OCI-LY3 (cell line): ENCODE data around the gene CDH4.

Source experiments
- H2AFZ ChIP-seq: fragments of 200-600, 300-600 bp; shearing (Covaris generic); 2 replicates; pipeline ENCODE4 v1.6.0; 2014; ENCODE audit warnings: antibody characterized with exemption, low read depth, low read length
- H3K27ac ChIP-seq: fragments of 200-600, 300-600 bp; sonication (generic); 2 replicates; pipeline ENCODE4 v1.5.1; 2014; ENCODE audit warnings: mild to moderate bottlenecking, low read length, moderate library complexity, mixed read lengths
- H3K27me3 ChIP-seq: fragments of 200-600, 300-600 bp; sonication (generic); 2 replicates; pipeline ENCODE4 v1.6.1; 2014; ENCODE audit warnings: low read depth, low read length, mixed read lengths
- H3K36me3 ChIP-seq: fragments of 200-600, 300-600 bp; sonication (generic); replicated peaks from 2 replicates; pipeline ENCODE3; 2014; ENCODE audit warnings: low read depth, low read length, mixed read lengths
- H3K4me1 ChIP-seq: fragments of 300-600, 200-600 bp; sonication (generic); 2 replicates; pipeline ENCODE4 v1.6.1; 2014; ENCODE audit warnings: low read length, mixed read lengths
- H3K4me2 ChIP-seq: fragments of 200-600, 300-600 bp; sonication (generic); 2 replicates; pipeline ENCODE4 v1.6.1; 2014; ENCODE audit warnings: low read length, mixed read lengths
- H3K4me3 ChIP-seq: fragments of 300-600, 200-600 bp; sonication (generic); 2 replicates; pipeline ENCODE4 v1.5.1; 2014; ENCODE audit warnings: antibody characterized with exemption, mild to moderate bottlenecking, low read length, moderate library complexity
- H3K79me2 ChIP-seq: fragments of 300-600, 200-600 bp; shearing (Covaris generic); 2 replicates; pipeline ENCODE4 v1.6.1; 2014; ENCODE audit warnings: mild to moderate bottlenecking, low read length, mixed read lengths
- H3K9ac ChIP-seq: fragments of 300-600, 200-600 bp; shearing (Covaris generic); 2 replicates; pipeline ENCODE4 v1.6.0; 2014; ENCODE audit warnings: mild to moderate bottlenecking, low read length, moderate library complexity
- H3K9me3 ChIP-seq: fragments of 200-600, 300-600 bp; shearing (Covaris generic); 2 replicates; pipeline ENCODE4 v1.6.1; 2014; ENCODE audit warnings: low read length, mixed read lengths; ENCODE audit not compliant: insufficient read depth
- H4K20me1 ChIP-seq: fragments of 200-600, 300-600 bp; sonication (generic); 2 replicates; pipeline ENCODE4 v1.6.1; 2016; ENCODE audit warnings: low read length, mixed read lengths; ENCODE audit not compliant: insufficient read depth
- EZH2phosphoT487 ChIP-seq: fragments of 200-600 bp; shearing (Covaris generic); IDR thresholded peaks from 2 replicates; pipeline ENCODE4 v1.6.1; 2018; ENCODE audit warnings: antibody characterized with exemption, mixed run types, low read depth
- TF ChIP-seq, protein P1 (sequence below): fragments of 200-600, 300-600 bp; sonication (generic); IDR thresholded peaks from 2 replicates; pipeline ENCODE4 v1.5.1; 2014; ENCODE audit warnings: antibody characterized with exemption, low read length, low read depth

The CDH4 gene

DNA sequence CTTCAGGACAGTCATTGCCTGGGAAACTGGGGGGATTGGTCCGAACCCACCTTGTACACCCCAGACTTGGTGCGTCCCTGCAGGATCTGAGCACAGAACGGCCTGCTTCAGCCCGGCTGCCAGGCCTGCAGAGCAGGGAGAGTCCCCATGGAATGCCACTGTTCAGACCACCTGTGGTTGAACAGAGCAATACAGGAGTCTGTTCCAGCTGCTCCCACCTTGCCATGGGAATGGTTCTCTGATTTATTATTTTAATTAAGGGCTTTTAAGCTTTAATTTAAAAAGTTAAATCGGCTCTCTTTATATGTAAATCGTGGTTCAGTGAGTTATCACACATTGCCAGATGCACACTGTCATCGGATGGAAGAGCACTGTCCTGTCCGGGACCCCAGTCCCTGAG is 310.4 kb downstream of the CDH4 start:
- TF ChIP-seq EZH2phosphoT487, result no peak
- TF ChIP-seq, protein P1, sequence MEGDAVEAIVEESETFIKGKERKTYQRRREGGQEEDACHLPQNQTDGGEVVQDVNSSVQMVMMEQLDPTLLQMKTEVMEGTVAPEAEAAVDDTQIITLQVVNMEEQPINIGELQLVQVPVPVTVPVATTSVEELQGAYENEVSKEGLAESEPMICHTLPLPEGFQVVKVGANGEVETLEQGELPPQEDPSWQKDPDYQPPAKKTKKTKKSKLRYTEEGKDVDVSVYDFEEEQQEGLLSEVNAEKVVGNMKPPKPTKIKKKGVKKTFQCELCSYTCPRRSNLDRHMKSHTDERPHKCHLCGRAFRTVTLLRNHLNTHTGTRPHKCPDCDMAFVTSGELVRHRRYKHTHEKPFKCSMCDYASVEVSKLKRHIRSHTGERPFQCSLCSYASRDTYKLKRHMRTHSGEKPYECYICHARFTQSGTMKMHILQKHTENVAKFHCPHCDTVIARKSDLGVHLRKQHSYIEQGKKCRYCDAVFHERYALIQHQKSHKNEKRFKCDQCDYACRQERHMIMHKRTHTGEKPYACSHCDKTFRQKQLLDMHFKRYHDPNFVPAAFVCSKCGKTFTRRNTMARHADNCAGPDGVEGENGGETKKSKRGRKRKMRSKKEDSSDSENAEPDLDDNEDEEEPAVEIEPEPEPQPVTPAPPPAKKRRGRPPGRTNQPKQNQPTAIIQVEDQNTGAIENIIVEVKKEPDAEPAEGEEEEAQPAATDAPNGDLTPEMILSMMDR, result no peak
- Histone ChIP-seq H3K9me3 (no peaks in the 10 kb centered on the region), H3K79me2 (no peaks in the 10 kb centered on the region), H3K4me3 (no peak overlapping the region), H3K27me3 (no peaks in the 10 kb centered on the region), H3K36me3 (no peaks in the 10 kb centered on the region), H2AFZ (no peak overlapping the region), H3K4me2 (no peak overlapping the region), H4K20me1 (no peaks in the 10 kb centered on the region), H3K27ac (no peak overlapping the region), H3K4me1 (no peaks in the 10 kb centered on the region), H3K9ac (no peak overlapping the region)

DNA sequence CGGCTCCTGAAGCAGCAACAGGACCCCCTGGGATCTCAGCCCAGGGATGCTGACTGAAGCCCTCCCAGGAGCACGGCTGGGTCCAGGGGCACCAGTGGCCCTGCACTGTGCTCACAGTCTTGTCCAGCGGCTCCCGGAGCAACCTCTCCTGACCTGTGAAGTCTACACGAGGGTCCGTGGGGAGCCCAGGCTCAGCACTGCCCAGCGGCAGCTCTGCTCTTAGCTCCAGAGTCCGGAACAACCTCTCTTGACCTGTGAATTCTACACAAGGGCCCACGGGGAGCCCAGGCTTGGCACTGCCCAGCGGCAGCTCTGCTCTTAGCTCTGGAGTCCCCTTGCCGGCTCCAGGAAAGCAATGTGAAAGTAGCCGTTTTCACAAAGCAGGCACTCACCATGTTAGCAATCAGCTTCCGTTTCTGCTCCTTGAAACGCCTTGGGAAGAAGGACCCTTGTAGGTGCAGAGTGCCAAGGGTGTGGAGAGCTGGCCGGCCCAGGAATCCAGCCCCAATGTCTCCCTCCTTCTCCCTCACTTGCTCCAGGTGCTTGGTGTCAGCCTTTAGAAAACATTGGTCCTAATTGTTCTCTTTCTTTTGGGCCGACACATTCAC is 310.9 kb downstream of the CDH4 start:
- no peak overlapping the region for H2AFZ ChIP-seq
- H3K9ac ChIP-seq, result no peak overlapping the region
- H3K36me3 ChIP-seq, result no peaks in the 10 kb centered on the region
- no peaks in the 10 kb centered on the region for H3K4me1 ChIP-seq
- no peaks in the 10 kb centered on the region for H3K9me3 ChIP-seq
- H4K20me1 ChIP-seq, result no peaks in the 10 kb centered on the region
- TF ChIP-seq, protein P1, result no peak
- no peak for TF ChIP-seq EZH2phosphoT487
- no peak overlapping the region for H3K4me3 ChIP-seq
- H3K4me2 ChIP-seq, result no peak overlapping the region
- no peaks in the 10 kb centered on the region for H3K27me3 ChIP-seq
- no peak overlapping the region for H3K27ac ChIP-seq
- H3K79me2 ChIP-seq, result no peaks in the 10 kb centered on the region

DNA sequence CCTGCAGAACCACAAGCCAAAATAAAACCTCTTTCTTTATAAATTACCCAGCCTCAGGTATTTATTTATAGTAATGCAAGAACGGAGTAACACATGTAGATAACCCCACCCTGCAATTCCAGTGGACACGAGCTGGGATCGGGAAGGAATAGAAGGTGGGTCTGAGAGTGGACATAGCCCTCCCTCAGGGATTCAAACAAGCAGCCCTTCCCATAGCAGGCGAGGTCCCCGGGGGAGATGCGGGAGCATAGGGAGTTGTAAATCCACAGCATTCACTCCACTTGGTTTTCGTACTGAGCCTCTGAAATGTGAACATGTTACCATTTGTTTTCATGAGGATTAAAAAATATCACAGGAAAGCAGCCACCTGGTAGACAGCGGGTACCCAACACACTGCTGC is 312.6 kb downstream of the CDH4 start:
- Histone ChIP-seq H3K4me1 (no peaks in the 10 kb centered on the region), H3K9ac (no peak overlapping the region), H3K9me3 (no peaks in the 10 kb centered on the region), H3K27ac (no peak overlapping the region), H3K4me2 (no peak overlapping the region), H3K79me2 (no peaks in the 10 kb centered on the region), H3K36me3 (no peaks in the 10 kb centered on the region), H4K20me1 (no peaks in the 10 kb centered on the region), H3K4me3 (no peak overlapping the region), H3K27me3 (no peaks in the 10 kb centered on the region), H2AFZ (no peak overlapping the region)
- TF ChIP-seq, protein P1, result no peak
- no peak for TF ChIP-seq EZH2phosphoT487

DNA sequence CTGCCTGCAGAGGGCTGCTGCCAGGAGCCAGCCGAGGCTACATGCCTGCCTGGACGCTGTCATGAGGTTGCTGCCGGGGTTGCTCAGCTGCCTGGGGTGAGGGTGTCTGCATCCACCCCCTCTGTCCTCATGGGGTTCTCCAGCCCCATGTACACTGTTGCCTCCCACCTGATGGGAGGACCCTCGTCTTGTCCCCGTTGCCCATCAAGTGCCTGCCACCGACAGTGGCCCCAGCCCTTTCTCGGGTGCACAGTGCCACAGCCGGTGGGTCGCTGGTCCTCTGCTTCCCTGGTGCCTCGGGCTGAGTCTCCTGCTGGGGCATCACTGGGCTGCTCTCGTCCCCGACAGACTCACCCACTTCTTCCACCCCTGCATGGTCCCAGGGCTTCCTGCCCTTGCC is 313.7 kb downstream of the CDH4 start:
- Histone ChIP-seq H2AFZ (no peak overlapping the region), H4K20me1 (no peaks in the 10 kb centered on the region), H3K27ac (no peak overlapping the region), H3K4me2 (no peak overlapping the region), H3K4me1 (no peaks in the 10 kb centered on the region), H3K9ac (no peak overlapping the region), H3K36me3 (no peaks in the 10 kb centered on the region), H3K79me2 (no peaks in the 10 kb centered on the region), H3K27me3 (no peaks in the 10 kb centered on the region), H3K9me3 (no peaks in the 10 kb centered on the region), H3K4me3 (no peak overlapping the region)
- TF ChIP-seq EZH2phosphoT487, result no peak
- TF ChIP-seq, protein P1, result no peak
